B cell (primary cell): ENCODE data around the gene STARD10.

Experiments used
- CTCF ChIP-seq: fragments of 200-600 bp; IDR thresholded peaks from one replicate; pipeline ENCODE4 v1.8.0; 2022; ENCODE audit warnings: antibody characterized with exemption, mild to moderate bottlenecking
- EZH2 ChIP-seq: IDR thresholded peaks from 2 replicates; pipeline ENCODE4 v1.6.1; 2012; ENCODE audit warnings: borderline replicate concordance, low read depth, mild to moderate bottlenecking, moderate library complexity, low read length; ENCODE audit not compliant: insufficient read depth, poor library complexity, severe bottlenecking

- TF ChIP-seq CTCF (no peak), EZH2 (no peak)
These were observed 87.3 kb downstream of the STARD10 start for GRCh38 chr11:72706579-72706978.
